Panc1 (cell line): ENCODE measurements around the gene ITGBL1. TPM values are rescaled to one million over a fixed set of nuclear protein-coding genes. Genes with fewer than 3 reads are reported as not detected.

Experiments used
- ATAC-seq: fragments of 200-7000 bp; cut with Tn5 transposase; 2 replicates; pipeline ENCODE4 v1.9.1; 2020; ENCODE audit warnings: mild to moderate bottlenecking, moderate library complexity
- BruUV-seq: library from RNA; stranded (reverse); fragments of 400-500 nt; replicated peaks from 2 replicates; lab custom pipeline; 2021; lab: Mats Ljungman, UMichigan
- CTCF ChIA-PET: fragments of 300-600 bp; sonication (Branson Sonifier 250); formaldehyde crosslinking; loops from one replicate; lab custom pipeline; 2022; ENCODE audit warnings: antibody characterized with exemption; lab: Charles Lee
- POLR2A ChIA-PET: fragments of 300-600 bp; sonication (Branson Sonifier 250); formaldehyde crosslinking; loops from one replicate; lab custom pipeline; 2022; ENCODE audit warnings: antibody characterized with exemption; lab: Charles Lee
- DNase-seq: peaks from one replicate; pipeline ENCODE4 v3.0.0-alpha.2; 2010; ENCODE audit warnings: low read depth, low spot score
- H3K27ac ChIP-seq: 2 replicates; pipeline ENCODE4 v1.5.1; 2011; ENCODE audit warnings: mild to moderate bottlenecking, low read length, inconsistent platforms
- H3K27me3 ChIP-seq: fragments of 200-500 bp; sonication (Bioruptor generic); 2 replicates; pipeline ENCODE4 v1.6.0; 2014; ENCODE audit warnings: low read length, inconsistent platforms; ENCODE audit not compliant: control insufficient read depth, insufficient read depth
- H3K36me3 ChIP-seq: fragments of 200-500 bp; sonication (Bioruptor generic); 2 replicates; pipeline ENCODE4 v1.5.1; 2014; ENCODE audit warnings: inconsistent platforms, mild to moderate bottlenecking, low read length, moderate library complexity; ENCODE audit not compliant: control insufficient read depth, insufficient read depth
- H3K4me1 ChIP-seq: 2 replicates; pipeline ENCODE4 v1.5.1; 2011; ENCODE audit warnings: inconsistent platforms, mild to moderate bottlenecking, low read length, moderate library complexity; ENCODE audit not compliant: control insufficient read depth, insufficient read depth
- H3K4me3 ChIP-seq, 2 experiments: 2 replicates each; pipeline ENCODE4 v1.5.1; 2011 to 2012; ENCODE audit warnings: low read depth in 2 of 2, low read length in 2 of 2, mild to moderate bottlenecking in 2 of 2, inconsistent platforms in 1 of 2, moderate library complexity in 1 of 2
- H3K9me3 ChIP-seq: fragments of 200-500 bp; sonication (Bioruptor generic); 2 replicates; pipeline ENCODE4 v1.5.1; 2014; ENCODE audit warnings: low read depth, mild to moderate bottlenecking, inconsistent platforms, low read length, moderate library complexity; ENCODE audit not compliant: control insufficient read depth, insufficient read depth
- POLR2AphosphoS5 ChIP-seq: IDR thresholded peaks from 2 replicates; pipeline ENCODE4 v1.6.1; 2012; ENCODE audit warnings: mild to moderate bottlenecking, low read depth, low read length, moderate library complexity
- SIN3A ChIP-seq: IDR thresholded peaks from 2 replicates; pipeline ENCODE4 v1.6.1; 2012; ENCODE audit warnings: low read depth, mild to moderate bottlenecking, low read length, moderate library complexity, borderline replicate concordance; ENCODE audit not compliant: insufficient read depth
- TCF7L2 ChIP-seq: IDR thresholded peaks from 2 replicates; pipeline ENCODE4 v1.6.1; 2011; ENCODE audit warnings: mild to moderate bottlenecking, low read depth, low read length, inconsistent platforms
- in situ Hi-C: cut with HindIII; loops from 2 replicates; pipeline ENCODE4 v1.10.0; 2016; ENCODE audit warnings: low sequenced_read_pairs, low pct_unique_long_range_greater_than_20kb
- intact Hi-C: fragments of 100-400 bp; cut with micrococcal nuclease; formaldehyde crosslinking; loops from one replicate; pipeline ENCODE4 v1.10.0; 2022; ENCODE audit not compliant: unreplicated experiment
- total RNA-seq: library from RNA; stranded (reverse); gene quantifications from one replicate; pipeline ENCODE4 v1.2.1, GENCODE V29; 2021; ENCODE audit not compliant: unreplicated experiment
- TF ChIP-seq, protein P1 (sequence below): fragments of 450-650 bp; IDR thresholded peaks from 2 replicates; pipeline ENCODE4 v1.5.1; 2017; ENCODE audit warnings: mild to moderate bottlenecking
- TF ChIP-seq, protein P2 (sequence below), 2 experiments: IDR thresholded peaks; 2 replicates each; pipeline ENCODE4 v1.6.1; 2011 to 2012; ENCODE audit warnings: low read depth in 2 of 2, control low read depth in 1 of 2, low read length in 1 of 2, mild to moderate bottlenecking in 1 of 2, moderate library complexity in 1 of 2; ENCODE audit not compliant: insufficient read depth in 1 of 2

The ITGBL1 gene
- total RNA-seq, 1 experiment from 2014 or later = 14.3 TPM

DNA sequence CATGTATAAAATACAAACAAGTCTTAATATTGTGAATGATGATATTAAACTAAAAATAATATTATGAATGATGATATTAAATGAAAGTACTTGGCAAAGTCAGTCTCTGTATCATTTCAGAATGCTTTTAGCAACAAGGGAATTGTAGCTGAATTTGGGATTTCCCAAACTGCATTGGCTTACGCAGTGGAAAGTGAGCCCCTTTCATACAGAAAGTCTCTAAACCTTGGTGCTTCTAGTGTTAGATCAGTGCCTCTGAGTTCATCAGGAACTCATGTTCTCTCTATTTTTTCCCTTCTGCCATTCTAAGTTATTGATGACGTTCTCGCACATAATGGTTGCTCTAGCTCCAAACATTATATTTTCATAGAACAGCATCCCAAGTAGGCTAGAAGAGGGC is 300.0 kb downstream of the ITGBL1 start:
- CTCF ChIA-PET = no interaction called here
- Histone ChIP-seq H3K4me1 (no peaks in the 10 kb centered on the region; the same call in none of the 2 replicates), H3K9me3 (no peaks in the 10 kb centered on the region), H3K27me3 (no peaks in the 10 kb centered on the region), H3K4me3 (no peak overlapping the region), H3K36me3 (no peaks in the 10 kb centered on the region), H3K27ac (no peak overlapping the region)
- ATAC-seq (no peak), DNase-seq (no peak)
- POLR2A ChIA-PET = no interaction called here
- BruUV-seq = no TSS peak
- intact Hi-C loops (no loop called here), in situ Hi-C loops (no loop called here)
- TF ChIP-seq, protein P1, sequence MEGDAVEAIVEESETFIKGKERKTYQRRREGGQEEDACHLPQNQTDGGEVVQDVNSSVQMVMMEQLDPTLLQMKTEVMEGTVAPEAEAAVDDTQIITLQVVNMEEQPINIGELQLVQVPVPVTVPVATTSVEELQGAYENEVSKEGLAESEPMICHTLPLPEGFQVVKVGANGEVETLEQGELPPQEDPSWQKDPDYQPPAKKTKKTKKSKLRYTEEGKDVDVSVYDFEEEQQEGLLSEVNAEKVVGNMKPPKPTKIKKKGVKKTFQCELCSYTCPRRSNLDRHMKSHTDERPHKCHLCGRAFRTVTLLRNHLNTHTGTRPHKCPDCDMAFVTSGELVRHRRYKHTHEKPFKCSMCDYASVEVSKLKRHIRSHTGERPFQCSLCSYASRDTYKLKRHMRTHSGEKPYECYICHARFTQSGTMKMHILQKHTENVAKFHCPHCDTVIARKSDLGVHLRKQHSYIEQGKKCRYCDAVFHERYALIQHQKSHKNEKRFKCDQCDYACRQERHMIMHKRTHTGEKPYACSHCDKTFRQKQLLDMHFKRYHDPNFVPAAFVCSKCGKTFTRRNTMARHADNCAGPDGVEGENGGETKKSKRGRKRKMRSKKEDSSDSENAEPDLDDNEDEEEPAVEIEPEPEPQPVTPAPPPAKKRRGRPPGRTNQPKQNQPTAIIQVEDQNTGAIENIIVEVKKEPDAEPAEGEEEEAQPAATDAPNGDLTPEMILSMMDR = no peak
- TF ChIP-seq POLR2AphosphoS5 (no peak), TCF7L2 (no peak), SIN3A (no peak)
- TF ChIP-seq, protein P2, sequence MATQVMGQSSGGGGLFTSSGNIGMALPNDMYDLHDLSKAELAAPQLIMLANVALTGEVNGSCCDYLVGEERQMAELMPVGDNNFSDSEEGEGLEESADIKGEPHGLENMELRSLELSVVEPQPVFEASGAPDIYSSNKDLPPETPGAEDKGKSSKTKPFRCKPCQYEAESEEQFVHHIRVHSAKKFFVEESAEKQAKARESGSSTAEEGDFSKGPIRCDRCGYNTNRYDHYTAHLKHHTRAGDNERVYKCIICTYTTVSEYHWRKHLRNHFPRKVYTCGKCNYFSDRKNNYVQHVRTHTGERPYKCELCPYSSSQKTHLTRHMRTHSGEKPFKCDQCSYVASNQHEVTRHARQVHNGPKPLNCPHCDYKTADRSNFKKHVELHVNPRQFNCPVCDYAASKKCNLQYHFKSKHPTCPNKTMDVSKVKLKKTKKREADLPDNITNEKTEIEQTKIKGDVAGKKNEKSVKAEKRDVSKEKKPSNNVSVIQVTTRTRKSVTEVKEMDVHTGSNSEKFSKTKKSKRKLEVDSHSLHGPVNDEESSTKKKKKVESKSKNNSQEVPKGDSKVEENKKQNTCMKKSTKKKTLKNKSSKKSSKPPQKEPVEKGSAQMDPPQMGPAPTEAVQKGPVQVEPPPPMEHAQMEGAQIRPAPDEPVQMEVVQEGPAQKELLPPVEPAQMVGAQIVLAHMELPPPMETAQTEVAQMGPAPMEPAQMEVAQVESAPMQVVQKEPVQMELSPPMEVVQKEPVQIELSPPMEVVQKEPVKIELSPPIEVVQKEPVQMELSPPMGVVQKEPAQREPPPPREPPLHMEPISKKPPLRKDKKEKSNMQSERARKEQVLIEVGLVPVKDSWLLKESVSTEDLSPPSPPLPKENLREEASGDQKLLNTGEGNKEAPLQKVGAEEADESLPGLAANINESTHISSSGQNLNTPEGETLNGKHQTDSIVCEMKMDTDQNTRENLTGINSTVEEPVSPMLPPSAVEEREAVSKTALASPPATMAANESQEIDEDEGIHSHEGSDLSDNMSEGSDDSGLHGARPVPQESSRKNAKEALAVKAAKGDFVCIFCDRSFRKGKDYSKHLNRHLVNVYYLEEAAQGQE (IDR thresholded peaks at IDR 0.05; ENCODE audit: insufficient read depth in 1 of 2, low read depth in 2 of 2, low read length in 1 of 2) = no peak

DNA sequence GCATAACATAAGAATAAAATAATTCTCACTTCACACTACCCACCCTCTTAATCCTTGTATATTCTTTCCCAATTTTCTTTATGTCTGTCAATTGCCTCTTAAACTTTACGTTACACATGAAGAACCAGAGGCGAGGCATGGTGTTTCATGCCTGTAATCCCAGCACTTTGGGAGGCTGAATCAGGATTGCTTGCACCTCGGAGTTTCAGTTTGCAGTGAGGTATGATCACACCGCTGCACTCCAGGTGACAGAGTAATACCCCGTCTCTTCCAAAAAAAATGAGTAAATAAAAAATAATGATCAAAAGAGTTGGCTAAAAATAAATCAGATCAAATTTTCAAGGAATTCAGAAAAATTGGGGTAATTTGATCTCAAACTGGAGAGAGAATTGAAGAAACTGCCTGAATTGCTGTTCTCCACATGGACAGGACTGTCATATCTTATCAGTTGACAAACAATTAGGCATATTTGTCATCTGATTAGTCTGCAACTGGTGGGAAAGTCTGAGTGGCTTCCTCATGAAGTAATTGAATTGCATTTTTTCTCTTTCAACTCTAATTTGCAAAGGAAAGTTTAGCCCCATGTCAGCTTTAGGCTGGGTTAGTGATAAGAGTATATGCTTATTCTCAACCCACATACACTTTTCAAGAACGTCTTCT is 302.9 kb downstream of the ITGBL1 start:
- intact Hi-C loops = loop anchor here (5.0 kb wide), 1 partner anchor 608 kb away; no protein-coding TSS in a partner anchor
- no peak for ATAC-seq
- no peaks in the 10 kb centered on the region for H3K9me3 ChIP-seq
- DNase-seq = no peak
- H3K27ac ChIP-seq = no peak overlapping the region
- no peaks in the 10 kb centered on the region for H3K27me3 ChIP-seq
- no peaks in the 10 kb centered on the region; the same call in none of the 2 replicates for H3K4me1 ChIP-seq
- ChIA-PET POLR2A (no interaction called here), CTCF (no interaction called here)
- no peak for TF ChIP-seq TCF7L2
- TF ChIP-seq SIN3A = no peak
- no peak for TF ChIP-seq POLR2AphosphoS5
- TF ChIP-seq, protein P1 = no peak
- TF ChIP-seq, protein P2 (IDR thresholded peaks at IDR 0.05; ENCODE audit: insufficient read depth in 1 of 2, low read depth in 2 of 2, low read length in 1 of 2) = no peak
- no peaks in the 10 kb centered on the region for H3K36me3 ChIP-seq
- no TSS peak for BruUV-seq
- in situ Hi-C loops = no loop called here
- H3K4me3 ChIP-seq = no peak overlapping the region
